ENCODE data around the gene HMGCLL1. TPM values are rescaled to one million over a fixed set of nuclear protein-coding genes. Genes with fewer than 3 reads are reported as not detected.

HMGCLL1 gene
- total RNA-seq, 2 experiments from 2014 or later, result not detected

- DNase-seq (no peak), ATAC-seq (no peak)
- no peaks in the 10 kb centered on the region for H3K36me3 Mint-ChIP-seq (ENCODE audit: low read depth)
- intact Hi-C loops (cut with micrococcal nuclease), result no loop called here
- H3K27me3 Mint-ChIP-seq, result no peaks in the 10 kb centered on the region
- ChIA-PET CTCF (no interaction called here), POLR2A (no interaction called here)
- no peaks in the 10 kb centered on the region for H3K4me1 Mint-ChIP-seq (ENCODE audit: low read depth)
- no peak overlapping the region for H3K27ac Mint-ChIP-seq
- H3K9me3 Mint-ChIP-seq, result peaks cover 3% of the 10 kb centered on the region
- TF ChIP-seq, protein P1, sequence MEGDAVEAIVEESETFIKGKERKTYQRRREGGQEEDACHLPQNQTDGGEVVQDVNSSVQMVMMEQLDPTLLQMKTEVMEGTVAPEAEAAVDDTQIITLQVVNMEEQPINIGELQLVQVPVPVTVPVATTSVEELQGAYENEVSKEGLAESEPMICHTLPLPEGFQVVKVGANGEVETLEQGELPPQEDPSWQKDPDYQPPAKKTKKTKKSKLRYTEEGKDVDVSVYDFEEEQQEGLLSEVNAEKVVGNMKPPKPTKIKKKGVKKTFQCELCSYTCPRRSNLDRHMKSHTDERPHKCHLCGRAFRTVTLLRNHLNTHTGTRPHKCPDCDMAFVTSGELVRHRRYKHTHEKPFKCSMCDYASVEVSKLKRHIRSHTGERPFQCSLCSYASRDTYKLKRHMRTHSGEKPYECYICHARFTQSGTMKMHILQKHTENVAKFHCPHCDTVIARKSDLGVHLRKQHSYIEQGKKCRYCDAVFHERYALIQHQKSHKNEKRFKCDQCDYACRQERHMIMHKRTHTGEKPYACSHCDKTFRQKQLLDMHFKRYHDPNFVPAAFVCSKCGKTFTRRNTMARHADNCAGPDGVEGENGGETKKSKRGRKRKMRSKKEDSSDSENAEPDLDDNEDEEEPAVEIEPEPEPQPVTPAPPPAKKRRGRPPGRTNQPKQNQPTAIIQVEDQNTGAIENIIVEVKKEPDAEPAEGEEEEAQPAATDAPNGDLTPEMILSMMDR (IDR thresholded peaks at IDR 0.05), result no peak
- no peak overlapping the region for H3K4me3 Mint-ChIP-seq
Observed at GRCh38 chr6:55569638-55570037, 9.4 kb downstream of the HMGCLL1 start.

DNA sequence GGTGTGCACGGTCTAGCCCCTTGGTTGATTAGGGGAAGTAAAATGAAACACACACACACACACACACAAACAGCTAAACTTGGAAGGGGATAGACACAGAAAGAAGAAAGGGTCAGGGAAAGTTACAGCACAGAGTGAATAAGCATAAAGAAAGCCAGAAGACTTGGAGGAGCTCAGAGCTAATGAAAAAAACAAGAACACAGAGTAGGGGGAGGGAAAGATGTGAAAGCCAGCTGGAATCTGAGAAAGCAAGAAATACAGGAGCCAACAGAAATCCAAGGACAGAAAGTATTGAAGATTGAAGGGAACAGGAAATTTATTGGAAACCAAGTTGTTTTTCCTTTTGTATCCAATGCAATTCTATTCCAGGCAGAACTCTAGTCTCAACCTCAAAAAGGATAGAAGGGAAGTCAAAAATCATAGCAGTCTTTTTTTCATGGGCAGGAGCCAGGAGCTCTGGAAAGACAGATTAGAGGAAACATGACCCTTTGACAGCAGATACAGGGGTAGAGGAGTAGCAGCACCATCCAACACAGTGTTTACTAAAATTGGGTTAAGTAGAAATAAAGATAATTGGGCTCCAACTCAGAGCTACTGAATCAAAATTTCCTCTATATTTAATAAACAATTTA lies 10.1 kb downstream of the HMGCLL1 start:
- Mint-ChIP-seq H3K4me1 (ENCODE audit: low read depth) (no peaks in the 10 kb centered on the region), H3K4me3 (no peak overlapping the region), H3K36me3 (ENCODE audit: low read depth) (no peaks in the 10 kb centered on the region), H3K27ac (no peak overlapping the region), H3K27me3 (no peaks in the 10 kb centered on the region), H3K9me3 (peaks cover 3% of the 10 kb centered on the region)
- no peak for ATAC-seq
- intact Hi-C loops (cut with micrococcal nuclease), result no loop called here
- CTCF ChIA-PET, result no interaction called here
- no peak for DNase-seq
- TF ChIP-seq, protein P1 (IDR thresholded peaks at IDR 0.05), result no peak
- POLR2A ChIA-PET, result no interaction called here

DNA sequence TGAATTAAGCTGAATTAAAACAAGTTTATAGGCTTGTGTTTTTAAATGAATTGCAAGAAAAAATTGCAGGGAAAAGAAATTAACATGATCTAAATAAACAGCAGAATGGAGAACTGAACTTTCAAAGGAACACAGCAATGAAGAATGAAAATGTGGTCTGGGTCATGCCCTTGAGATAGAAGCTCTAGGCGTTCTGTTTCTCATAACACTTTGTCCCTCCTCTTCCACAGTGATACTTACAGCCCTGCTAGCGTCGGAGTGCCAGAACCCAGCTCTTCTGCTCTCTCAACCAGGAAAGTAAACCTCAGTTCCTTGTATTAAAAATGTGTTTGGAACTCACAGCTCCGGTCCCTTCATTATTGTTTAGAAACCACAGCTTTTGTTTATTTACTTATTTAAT lies 11.4 kb downstream of the HMGCLL1 start:
- Mint-ChIP-seq H3K4me3 (no peak overlapping the region), H3K4me1 (ENCODE audit: low read depth) (no peaks in the 10 kb centered on the region), H3K36me3 (ENCODE audit: low read depth) (no peaks in the 10 kb centered on the region), H3K27ac (no peak overlapping the region), H3K9me3 (peaks cover 3% of the 10 kb centered on the region), H3K27me3 (no peaks in the 10 kb centered on the region)
- ATAC-seq (no peak), DNase-seq (no peak)
- ChIA-PET CTCF (no interaction called here), POLR2A (no interaction called here)
- TF ChIP-seq, protein P1 (IDR thresholded peaks at IDR 0.05), result no peak
- intact Hi-C loops (cut with micrococcal nuclease), result no loop called here

- no peak for DNase-seq
- Mint-ChIP-seq H3K27ac (no peak overlapping the region), H3K9me3 (peaks cover 3% of the 10 kb centered on the region), H3K4me1 (ENCODE audit: low read depth) (no peaks in the 10 kb centered on the region), H3K36me3 (ENCODE audit: low read depth) (no peaks in the 10 kb centered on the region), H3K4me3 (no peak overlapping the region), H3K27me3 (no peaks in the 10 kb centered on the region)
- intact Hi-C loops (cut with micrococcal nuclease), result no loop called here
- TF ChIP-seq, protein P1 (IDR thresholded peaks at IDR 0.05), result no peak
- ATAC-seq, result no peak
- ChIA-PET POLR2A (no interaction called here), CTCF (no interaction called here)
Observed at GRCh38 chr6:55566036-55566710, 12.8 kb downstream of the HMGCLL1 start.

GRCh38 chr6:55562318-55562717 lies 16.7 kb downstream of the HMGCLL1 start:
- TF ChIP-seq, protein P1 (IDR thresholded peaks at IDR 0.05), result no peak
- no peak overlapping the region for H3K27ac Mint-ChIP-seq
- no peak overlapping the region for H3K4me3 Mint-ChIP-seq
- POLR2A ChIA-PET, result no interaction called here
- no peaks in the 10 kb centered on the region for H3K36me3 Mint-ChIP-seq (ENCODE audit: low read depth)
- intact Hi-C loops (cut with micrococcal nuclease), result no loop called here
- ATAC-seq, result no peak
- no peak for DNase-seq
- H3K9me3 Mint-ChIP-seq, result peaks cover 4% of the 10 kb centered on the region
- H3K27me3 Mint-ChIP-seq, result no peaks in the 10 kb centered on the region
- no peaks in the 10 kb centered on the region for H3K4me1 Mint-ChIP-seq (ENCODE audit: low read depth)
- CTCF ChIA-PET, result no interaction called here
